Dedifferentiated amniotic fluid mesenchymal stem cell (primary cell): ENCODE measurements around the gene ZCCHC14.
"Not testable (repeated sequence)": the region's sequence is repeated elsewhere in the genome, so short reads cannot be mapped to it uniquely, and the experiment has no call there.

Source experiments
- DNase-seq: peaks from one replicate; pipeline ENCODE4 v3.0.0-alpha.2; 2016; ENCODE audit errors: extremely low spot score

Gene ZCCHC14

GRCh38 chr16:87409781-87410180 is 83.0 kb downstream of the ZCCHC14 start:
- DNase-seq: no peak

GRCh38 chr16:87409153-87409552 is 83.7 kb downstream of the ZCCHC14 start:
- DNase-seq: no peak

GRCh38 chr16:87407511-87408112 is 85.2 kb downstream of the ZCCHC14 start:
- DNase-seq: no peak

- DNase-seq: no peak
Measured at GRCh38 chr16:87406495-87407088, 86.2 kb downstream of the ZCCHC14 start.

GRCh38 chr16:87404764-87405625 is 87.8 kb downstream of the ZCCHC14 start:
- DNase-seq: no peak

- no peak for DNase-seq
Measured at GRCh38 chr16:87395181-87395842, 97.5 kb downstream of the ZCCHC14 start.

GRCh38 chr16:87393680-87394055 is 99.2 kb downstream of the ZCCHC14 start:
- no peak for DNase-seq

GRCh38 chr16:87392821-87393679 is 99.8 kb downstream of the ZCCHC14 start:
- peak; percentile 33 for DNase-seq

- peak; percentile 89 for DNase-seq
Measured at GRCh38 chr16:87391950-87392820, 100.6 kb downstream of the ZCCHC14 start, which contains the start of gene MAP1LC3B. TSS of gene MAP1LC3B (plus strand) at chr16:87392336. CDS start at chr16:87392428, 92 bp downstream.

GRCh38 chr16:87391324-87391949 is 101.4 kb downstream of the ZCCHC14 start:
- no peak for DNase-seq

GRCh38 chr16:87390641-87391323 is 102.0 kb downstream of the ZCCHC14 start:
- DNase-seq: no peak

GRCh38 chr16:87389914-87390313 is 102.9 kb downstream of the ZCCHC14 start:
- DNase-seq: not testable (repeated sequence)

- no peak for DNase-seq
Measured at GRCh38 chr16:87389245-87389644, 103.6 kb downstream of the ZCCHC14 start.

- DNase-seq: no peak
Measured at GRCh38 chr16:87388818-87389134, 104.0 kb downstream of the ZCCHC14 start.

- DNase-seq: peak; percentile 99
Measured at GRCh38 chr16:87387942-87388817, 104.6 kb downstream of the ZCCHC14 start.

- DNase-seq: not testable (repeated sequence)
Measured at GRCh38 chr16:87384875-87385167, 108.0 kb downstream of the ZCCHC14 start.

- DNase-seq: peak; percentile 17
Measured at GRCh38 chr16:87384162-87384874, 108.5 kb downstream of the ZCCHC14 start.
